T-helper 1 cell treated with Interleukin-12 subunit alpha and Interleukin-12 subunit beta and Interleukin-4 antibody, amounts not matched to agents 30 μg/mL and 1 μg/mL, for 36 hours (primary cell): ENCODE measurements around the gene TAS2R14.
A peak's percentile ranks its signal among the peaks of the same experiment; 100 is the strongest.

ENCODE experiments used
- H3K27ac Mint-ChIP-seq: one replicate; pipeline ENCODE4 v1.8.0; 2021; ENCODE audit warnings: mild to moderate bottlenecking, mixed read lengths
- H3K27me3 Mint-ChIP-seq: one replicate; pipeline ENCODE4 v1.8.0; 2021; ENCODE audit warnings: low read depth, mixed read lengths
- H3K36me3 Mint-ChIP-seq: one replicate; pipeline ENCODE4 v1.8.0; 2021; ENCODE audit warnings: low read depth, mixed read lengths
- H3K4me1 Mint-ChIP-seq: one replicate; pipeline ENCODE4 v1.8.0; 2021; ENCODE audit warnings: low read depth, mixed read lengths
- H3K4me3 Mint-ChIP-seq: one replicate; pipeline ENCODE4 v1.8.0; 2021; ENCODE audit warnings: mild to moderate bottlenecking, moderate library complexity, mixed read lengths
- H3K9me3 Mint-ChIP-seq: one replicate; pipeline ENCODE4 v1.8.0; 2021; ENCODE audit warnings: mixed read lengths

TAS2R14 gene

GRCh38 chr12:10939163-10939562 lies at the start of gene TAS2R14:
Gene TAS2R14, minus strand, starts transcription at chr12:10939263. Its CDS starts 56 bp downstream, at chr12:10939207.
- Mint-ChIP-seq H3K9me3 (no peaks in the 10 kb centered on the region), H3K27me3 (no peaks in the 10 kb centered on the region), H3K27ac (no peak within 1 kb of the TSS), H3K36me3 (no peaks in the 10 kb centered on the region), H3K4me1 (peaks cover 9% of the 10 kb centered on the region), H3K4me3 (no peak within 1 kb of the TSS)

GRCh38 chr12:10986812-10987211 lies 47.7 kb upstream of the TAS2R14 start, which contains the start of gene TAS2R50:
Gene TAS2R50, minus strand, starts transcription at chr12:10986912. Its CDS starts 52 bp downstream, at chr12:10986860.
- Mint-ChIP-seq H3K4me1 (peaks cover 18% of the 10 kb centered on the region), H3K36me3 (peaks cover 26% of the 10 kb centered on the region), H3K4me3 (no peak within 1 kb of the TSS), H3K9me3 (peaks cover 16% of the 10 kb centered on the region), H3K27ac (no peak within 1 kb of the TSS), H3K27me3 (peaks cover 43% of the 10 kb centered on the region)

GRCh38 chr12:10982244-10982643 lies 43.2 kb upstream of the TAS2R14 start:
- Mint-ChIP-seq H3K36me3 (peaks cover 15% of the 10 kb centered on the region), H3K9me3 (no peaks in the 10 kb centered on the region), H3K4me3 (no peak overlapping the region), H3K27ac (peak overlapping the region; percentile 22), H3K4me1 (peaks cover 21% of the 10 kb centered on the region), H3K27me3 (peaks cover 70% of the 10 kb centered on the region)

- H3K4me1 Mint-ChIP-seq = no peaks in the 10 kb centered on the region
- no peaks in the 10 kb centered on the region for H3K9me3 Mint-ChIP-seq
- H3K27me3 Mint-ChIP-seq = peaks cover 57% of the 10 kb centered on the region
- peaks cover 11% of the 10 kb centered on the region for H3K36me3 Mint-ChIP-seq
- H3K27ac Mint-ChIP-seq = no peak overlapping the region
- no peak overlapping the region for H3K4me3 Mint-ChIP-seq
These were observed 35.9 kb upstream of the TAS2R14 start for GRCh38 chr12:10974965-10975364.

GRCh38 chr12:10968765-10969456 lies 29.8 kb upstream of the TAS2R14 start:
- Mint-ChIP-seq H3K27ac (no peak overlapping the region), H3K4me1 (no peaks in the 10 kb centered on the region), H3K36me3 (peaks cover 7% of the 10 kb centered on the region), H3K4me3 (no peak overlapping the region), H3K9me3 (no peaks in the 10 kb centered on the region), H3K27me3 (no peaks in the 10 kb centered on the region)

GRCh38 chr12:10967409-10967808 lies 28.3 kb upstream of the TAS2R14 start:
- H3K9me3 Mint-ChIP-seq = no peaks in the 10 kb centered on the region
- H3K36me3 Mint-ChIP-seq = peaks cover 2% of the 10 kb centered on the region
- no peaks in the 10 kb centered on the region for H3K27me3 Mint-ChIP-seq
- H3K4me3 Mint-ChIP-seq = no peak overlapping the region
- H3K4me1 Mint-ChIP-seq = no peaks in the 10 kb centered on the region
- no peak overlapping the region for H3K27ac Mint-ChIP-seq

- no peaks in the 10 kb centered on the region for H3K9me3 Mint-ChIP-seq
- H3K27ac Mint-ChIP-seq = no peak overlapping the region
These were observed 27.3 kb upstream of the TAS2R14 start for GRCh38 chr12:10966314-10966713.

GRCh38 chr12:10965476-10965875 lies 26.4 kb upstream of the TAS2R14 start:
- no peaks in the 10 kb centered on the region for H3K27me3 Mint-ChIP-seq
- H3K4me1 Mint-ChIP-seq = peaks cover 4% of the 10 kb centered on the region
- H3K36me3 Mint-ChIP-seq = peaks cover 2% of the 10 kb centered on the region
- H3K9me3 Mint-ChIP-seq = no peaks in the 10 kb centered on the region
- H3K27ac Mint-ChIP-seq = no peak overlapping the region
- H3K4me3 Mint-ChIP-seq = no peak overlapping the region

More at GRCh38 chr12:10966314-10966713, 27.3 kb upstream of the TAS2R14 start:
- H3K4me1 Mint-ChIP-seq = no peaks in the 10 kb centered on the region
- no peak overlapping the region for H3K4me3 Mint-ChIP-seq
- H3K27me3 Mint-ChIP-seq = no peaks in the 10 kb centered on the region
- peaks cover 2% of the 10 kb centered on the region for H3K36me3 Mint-ChIP-seq

GRCh38 chr12:10960211-10960610 lies 21.1 kb upstream of the TAS2R14 start:
- Mint-ChIP-seq H3K4me3 (no peak overlapping the region), H3K36me3 (peaks cover 10% of the 10 kb centered on the region), H3K27me3 (peaks cover 7% of the 10 kb centered on the region), H3K27ac (no peak overlapping the region), H3K4me1 (peaks cover 17% of the 10 kb centered on the region), H3K9me3 (peaks cover 9% of the 10 kb centered on the region)

- no peak overlapping the region for H3K27ac Mint-ChIP-seq
- no peak overlapping the region for H3K4me3 Mint-ChIP-seq
- H3K4me1 Mint-ChIP-seq = peaks cover 17% of the 10 kb centered on the region
- H3K27me3 Mint-ChIP-seq = peaks cover 7% of the 10 kb centered on the region
- H3K9me3 Mint-ChIP-seq = peaks cover 13% of the 10 kb centered on the region
- H3K36me3 Mint-ChIP-seq = peaks cover 13% of the 10 kb centered on the region
These were observed 20.7 kb upstream of the TAS2R14 start for GRCh38 chr12:10959804-10960203.

- Mint-ChIP-seq H3K4me1 (peaks cover 20% of the 10 kb centered on the region), H3K27me3 (peaks cover 7% of the 10 kb centered on the region), H3K27ac (no peak overlapping the region), H3K36me3 (peaks cover 16% of the 10 kb centered on the region), H3K4me3 (no peak overlapping the region), H3K9me3 (peaks cover 21% of the 10 kb centered on the region)
These were observed 18.7 kb upstream of the TAS2R14 start for GRCh38 chr12:10957741-10958140.

GRCh38 chr12:10956085-10956484 lies 17.0 kb upstream of the TAS2R14 start:
- no peak overlapping the region for H3K4me3 Mint-ChIP-seq
- peaks cover 22% of the 10 kb centered on the region for H3K9me3 Mint-ChIP-seq
- H3K27ac Mint-ChIP-seq = no peak overlapping the region
- peaks cover 20% of the 10 kb centered on the region for H3K4me1 Mint-ChIP-seq
- H3K27me3 Mint-ChIP-seq = peaks cover 7% of the 10 kb centered on the region
- peaks cover 17% of the 10 kb centered on the region for H3K36me3 Mint-ChIP-seq

GRCh38 chr12:10952645-10953044 lies 13.6 kb upstream of the TAS2R14 start:
- H3K4me3 Mint-ChIP-seq = no peak overlapping the region

GRCh38 chr12:10943167-10943566 lies 4.1 kb upstream of the TAS2R14 start:
- peaks cover 18% of the 10 kb centered on the region for H3K36me3 Mint-ChIP-seq
- H3K4me3 Mint-ChIP-seq = no peak overlapping the region
- peaks cover 19% of the 10 kb centered on the region for H3K9me3 Mint-ChIP-seq
- H3K4me1 Mint-ChIP-seq = peaks cover 9% of the 10 kb centered on the region
- H3K27ac Mint-ChIP-seq = no peak overlapping the region
- no peaks in the 10 kb centered on the region for H3K27me3 Mint-ChIP-seq

More at GRCh38 chr12:10952645-10953044, 13.6 kb upstream of the TAS2R14 start:
- H3K9me3 Mint-ChIP-seq = peaks cover 42% of the 10 kb centered on the region
- H3K27ac Mint-ChIP-seq = no peak overlapping the region
- peaks cover 7% of the 10 kb centered on the region for H3K27me3 Mint-ChIP-seq
- peaks cover 21% of the 10 kb centered on the region for H3K36me3 Mint-ChIP-seq
- peaks cover 8% of the 10 kb centered on the region for H3K4me1 Mint-ChIP-seq

- Mint-ChIP-seq H3K9me3 (peaks cover 8% of the 10 kb centered on the region), H3K27ac (no peak overlapping the region), H3K4me1 (peaks cover 9% of the 10 kb centered on the region), H3K4me3 (no peak overlapping the region), H3K36me3 (peaks cover 8% of the 10 kb centered on the region), H3K27me3 (no peaks in the 10 kb centered on the region)
These were observed 3.0 kb upstream of the TAS2R14 start for GRCh38 chr12:10941916-10942607.
